NCI-H69 (cell line): ENCODE measurements around the gene KAZN.

ENCODE experiments used
- DNase-seq: peaks from one replicate; lab custom pipeline; 2025; lab: John Stamatoyannopoulos, UW

The KAZN gene

GRCh38 chr1:14855268-14855667, 256.8 kb downstream of the KAZN start:
- DNase-seq, result no peak

- no peak for DNase-seq
Measured at GRCh38 chr1:14855801-14856200, 257.3 kb downstream of the KAZN start.

DNA sequence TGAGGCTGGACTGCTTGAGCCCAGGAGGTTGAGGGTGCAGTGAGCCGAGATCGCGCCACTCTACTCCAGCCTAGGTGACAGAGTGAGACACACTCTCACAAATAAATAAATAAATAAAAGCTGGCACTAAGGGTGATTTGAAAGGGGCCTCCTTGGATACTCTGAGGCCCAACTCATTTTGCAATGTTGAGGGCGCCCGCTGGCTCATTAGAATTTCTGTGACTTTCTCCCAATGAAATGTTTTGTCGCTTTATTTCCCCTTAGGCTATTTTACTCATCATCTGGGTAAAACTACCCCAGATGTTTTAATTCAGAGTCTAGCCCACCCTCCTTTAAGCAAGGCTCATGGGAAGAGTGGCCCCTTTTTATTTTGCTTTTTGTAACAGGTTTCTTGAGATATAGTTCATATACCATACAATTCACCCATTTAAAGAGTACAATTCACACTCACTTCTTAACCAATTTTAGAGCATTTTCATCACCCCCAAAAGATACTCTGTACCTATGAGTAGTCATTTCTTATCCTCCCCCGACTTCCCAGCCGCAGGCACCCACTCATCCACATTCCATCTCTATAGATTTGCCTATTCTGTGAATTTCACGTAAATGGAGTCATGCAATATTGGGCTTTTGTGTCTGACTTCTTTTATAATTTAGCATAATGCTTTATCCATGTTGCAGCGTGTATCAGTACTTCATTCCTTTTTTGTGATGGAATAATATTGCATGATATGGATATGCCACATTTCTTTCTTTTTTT, 259.1 kb downstream of the KAZN start:
- DNase-seq, result no peak

DNA sequence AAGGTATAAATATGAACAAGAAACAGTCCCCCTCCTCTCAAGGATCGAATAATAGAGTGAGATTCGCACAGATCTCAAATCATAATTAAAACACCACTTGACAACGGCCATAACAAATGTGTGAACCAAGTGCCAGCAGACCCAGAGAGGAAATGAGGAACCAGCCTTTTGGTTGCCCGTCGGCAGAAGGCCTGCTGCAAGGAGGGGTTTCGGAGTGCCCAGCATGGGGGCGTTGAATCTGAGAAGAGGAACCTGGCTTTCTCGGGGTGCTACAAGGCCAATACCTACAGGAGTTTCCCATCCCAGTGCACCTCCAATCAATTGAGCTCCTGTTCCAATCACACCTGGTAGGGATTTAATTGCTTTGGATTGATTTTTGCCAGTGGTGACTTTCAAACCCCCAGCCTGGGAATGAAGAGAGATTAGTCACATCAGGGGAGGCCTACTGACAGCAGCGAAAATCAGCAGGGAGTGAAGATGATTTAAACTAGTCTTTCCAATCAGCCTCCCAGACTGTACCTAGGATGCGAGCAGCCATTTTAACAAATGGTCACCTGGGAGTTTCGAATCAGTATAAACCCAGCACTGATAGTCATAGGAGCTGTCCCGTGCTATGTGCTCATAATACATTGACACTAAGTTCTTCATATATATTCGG, 263.8 kb downstream of the KAZN start:
- DNase-seq, result no peak

DNA sequence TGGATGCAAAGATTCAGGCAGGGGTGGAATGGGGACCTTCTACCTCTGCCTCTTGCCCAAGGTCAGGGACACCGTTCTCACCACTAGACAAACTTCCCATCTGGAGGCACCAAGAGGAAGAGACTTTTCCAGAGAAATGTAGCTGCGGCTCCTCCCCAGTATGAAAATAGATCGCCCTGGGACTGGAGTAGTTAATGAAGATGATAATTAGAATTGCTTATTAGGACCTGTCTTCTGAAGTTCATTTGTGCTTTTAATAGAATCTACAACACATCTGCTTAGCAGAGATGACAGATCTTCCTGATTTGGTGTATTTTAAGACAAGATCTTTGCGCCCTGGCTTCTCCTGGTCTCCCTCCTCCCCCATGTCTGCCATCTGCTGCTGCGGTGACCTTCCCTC, 266.6 kb downstream of the KAZN start:
- no peak for DNase-seq

- DNase-seq, result no peak
Measured at GRCh38 chr1:14866911-14867612, 268.6 kb downstream of the KAZN start.

DNA sequence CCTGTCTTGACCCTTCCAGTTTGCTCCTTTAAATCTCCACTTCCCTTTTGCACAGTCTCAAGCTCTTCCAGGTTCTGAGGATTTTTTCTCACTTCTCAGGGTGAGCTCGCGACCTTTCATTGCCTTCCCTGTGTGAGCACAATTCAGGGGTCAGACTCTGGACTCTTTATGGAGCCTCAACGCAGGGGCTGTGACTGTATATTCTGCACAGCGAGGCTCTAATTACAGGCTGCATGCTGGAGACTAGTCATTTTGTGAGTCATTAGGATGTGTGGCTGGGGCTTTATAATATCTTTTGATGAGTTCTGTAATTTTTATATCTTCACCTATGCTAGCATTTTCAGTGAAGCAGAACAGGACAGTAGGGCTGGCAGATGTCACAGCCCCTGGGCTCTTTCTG, 270.7 kb downstream of the KAZN start:
- DNase-seq, result peak; percentile 95

- no peak for DNase-seq
Measured at GRCh38 chr1:14871218-14871970, 272.9 kb downstream of the KAZN start.

DNA sequence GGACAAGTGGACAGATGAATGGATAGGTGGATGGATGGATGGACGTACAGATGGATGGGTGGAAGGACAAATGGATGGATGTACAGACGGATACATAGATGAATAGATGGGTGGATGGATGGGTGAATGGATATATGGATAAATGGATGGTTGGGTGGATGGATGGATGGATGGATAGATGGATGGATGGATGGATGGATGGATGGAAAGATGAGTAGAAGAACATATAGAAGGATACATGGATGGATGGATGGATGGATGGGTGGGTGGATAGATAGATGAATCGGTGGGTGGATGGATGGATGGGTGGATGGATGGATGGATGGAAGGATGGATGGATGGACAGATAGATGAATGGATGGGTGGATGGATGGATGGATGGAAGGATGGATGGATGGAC, 274.3 kb downstream of the KAZN start:
- no peak for DNase-seq

DNA sequence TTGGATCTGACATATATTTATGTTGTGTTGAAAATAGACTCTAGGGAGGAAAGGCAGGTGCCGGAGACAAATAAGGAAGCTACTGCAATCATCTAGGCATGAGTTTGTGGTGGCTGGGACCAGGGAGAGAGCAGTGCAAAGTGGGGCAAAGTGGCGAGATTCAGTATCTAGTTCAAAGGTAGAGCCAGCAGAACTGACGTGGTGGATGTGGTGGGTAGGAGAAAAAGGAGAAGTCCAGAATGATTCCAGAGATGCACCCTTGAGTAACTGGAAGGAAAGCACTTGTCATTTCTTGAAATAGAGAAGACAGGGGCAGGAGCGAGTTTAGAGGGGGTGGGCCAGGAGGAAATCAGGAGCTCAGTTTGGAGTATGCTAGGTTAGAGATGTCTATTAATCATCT, 275.2 kb downstream of the KAZN start:
- no peak for DNase-seq

- peak; percentile 91 for DNase-seq
Measured at GRCh38 chr1:14875524-14876509, 277.3 kb downstream of the KAZN start.

DNA sequence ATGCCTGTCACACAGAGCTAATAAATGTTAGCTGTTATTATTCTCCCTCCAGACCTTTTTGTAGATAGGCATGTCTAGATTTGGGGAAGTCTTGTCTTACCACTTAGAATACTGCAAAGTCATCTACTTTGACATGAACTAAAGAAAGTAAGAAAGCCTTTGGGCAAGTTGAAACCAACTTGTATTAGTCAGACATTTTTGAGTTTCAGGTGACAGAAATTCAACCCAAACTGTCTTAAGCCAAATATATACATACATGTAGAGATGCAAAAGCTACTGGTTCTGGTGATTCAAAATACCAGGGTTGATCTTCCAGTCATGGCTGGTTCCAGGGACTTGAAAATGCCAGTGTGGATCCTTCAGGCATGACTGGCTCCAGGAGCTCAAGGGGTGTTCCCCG, 278.3 kb downstream of the KAZN start:
- no peak for DNase-seq

GRCh38 chr1:14877224-14877623, 278.7 kb downstream of the KAZN start:
- DNase-seq, result no peak

- no peak for DNase-seq
Measured at GRCh38 chr1:14878124-14878523, 279.6 kb downstream of the KAZN start.

DNA sequence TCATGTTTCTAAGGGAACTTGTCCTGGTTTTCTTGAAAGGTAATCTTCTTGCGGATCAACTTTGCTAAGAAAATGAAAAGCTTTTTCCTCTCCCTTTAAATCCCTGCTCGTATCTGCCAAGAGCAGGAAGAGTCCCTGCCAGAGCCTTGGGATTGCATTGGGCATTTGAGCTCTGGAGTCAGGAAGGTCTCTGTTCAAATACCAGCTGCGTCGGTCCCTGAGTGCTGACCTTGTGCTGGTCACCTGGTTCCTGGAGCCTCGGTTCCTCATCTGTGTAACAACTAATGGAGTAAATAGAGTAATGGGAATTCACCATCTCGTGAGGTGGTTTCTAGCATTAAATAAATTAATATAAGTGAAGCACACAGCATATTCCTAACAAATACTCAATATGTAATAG, 280.5 kb downstream of the KAZN start:
- no peak for DNase-seq

DNA sequence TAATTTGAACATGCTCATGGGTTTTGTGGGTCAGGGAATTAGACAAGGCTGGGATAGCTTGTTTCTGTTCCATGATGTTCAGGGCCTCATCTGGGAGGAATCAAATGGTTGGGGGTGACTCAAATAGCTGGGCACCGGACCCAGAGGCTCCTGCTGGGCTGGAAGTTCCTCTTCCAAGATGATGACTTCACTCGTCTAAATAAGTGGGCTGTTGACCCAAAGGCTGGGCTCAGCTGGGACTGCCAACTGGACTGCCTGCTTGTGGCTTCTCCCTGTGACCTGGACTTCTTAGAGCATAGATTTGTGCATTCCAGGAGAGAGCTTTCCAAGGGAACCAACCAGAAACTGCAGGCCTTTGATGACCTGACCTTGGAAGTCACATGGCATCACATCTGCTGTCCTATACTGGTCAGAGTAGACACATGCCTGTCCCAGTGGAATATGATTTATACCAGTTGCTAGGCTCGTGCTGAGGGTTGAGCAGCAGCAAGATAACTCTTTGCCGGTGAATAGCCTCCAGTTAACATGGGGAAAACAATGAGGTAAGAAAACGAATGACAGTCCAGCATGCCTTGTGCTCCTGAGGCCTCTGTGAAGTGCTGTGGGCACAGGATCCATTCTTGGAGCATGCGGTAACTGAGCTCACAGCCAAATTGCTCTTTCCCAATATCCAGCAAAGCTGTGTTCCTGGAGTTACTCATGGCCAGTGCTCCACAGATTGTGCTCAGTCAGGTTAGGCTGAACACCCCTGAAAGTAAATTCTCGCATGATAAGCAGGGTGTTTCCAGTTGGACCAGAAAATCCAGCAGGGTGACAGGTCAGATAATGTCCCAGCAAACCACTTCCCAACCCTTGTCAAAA, 282.2 kb downstream of the KAZN start:
- peak; percentile 10 for DNase-seq

- DNase-seq, result no peak
Measured at GRCh38 chr1:14881775-14882672, 283.5 kb downstream of the KAZN start.

DNA sequence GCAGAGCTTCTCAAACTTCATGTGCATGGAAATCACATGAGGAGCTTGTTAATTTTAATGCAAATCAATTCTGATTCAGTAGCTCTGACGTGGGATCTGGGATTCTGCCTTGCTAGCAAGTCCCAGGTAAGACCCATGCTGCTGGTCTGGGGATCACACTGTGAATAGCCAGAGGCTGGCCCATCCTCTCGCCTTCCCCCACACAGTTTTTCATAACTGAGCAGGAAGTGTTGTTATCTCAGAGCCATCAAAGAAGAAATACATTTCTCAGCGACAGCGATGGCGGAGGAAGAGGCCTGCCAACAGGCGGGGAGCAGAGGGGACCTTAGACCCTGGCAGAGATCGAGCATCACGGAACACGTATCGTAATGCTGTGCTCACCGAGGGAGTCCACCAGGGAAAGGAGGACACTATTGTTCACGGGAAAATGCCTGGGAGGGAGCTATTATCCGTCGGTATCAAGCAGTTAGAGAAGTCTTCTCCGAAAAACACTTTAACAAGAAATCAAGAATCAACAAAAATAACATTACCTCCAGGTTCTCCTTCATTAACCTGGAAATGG, 286.2 kb downstream of the KAZN start:
- DNase-seq, result no peak

- no peak for DNase-seq
Measured at GRCh38 chr1:14887044-14887566, 288.6 kb downstream of the KAZN start.
